ENCODE data around the gene CIB1.

DNA sequence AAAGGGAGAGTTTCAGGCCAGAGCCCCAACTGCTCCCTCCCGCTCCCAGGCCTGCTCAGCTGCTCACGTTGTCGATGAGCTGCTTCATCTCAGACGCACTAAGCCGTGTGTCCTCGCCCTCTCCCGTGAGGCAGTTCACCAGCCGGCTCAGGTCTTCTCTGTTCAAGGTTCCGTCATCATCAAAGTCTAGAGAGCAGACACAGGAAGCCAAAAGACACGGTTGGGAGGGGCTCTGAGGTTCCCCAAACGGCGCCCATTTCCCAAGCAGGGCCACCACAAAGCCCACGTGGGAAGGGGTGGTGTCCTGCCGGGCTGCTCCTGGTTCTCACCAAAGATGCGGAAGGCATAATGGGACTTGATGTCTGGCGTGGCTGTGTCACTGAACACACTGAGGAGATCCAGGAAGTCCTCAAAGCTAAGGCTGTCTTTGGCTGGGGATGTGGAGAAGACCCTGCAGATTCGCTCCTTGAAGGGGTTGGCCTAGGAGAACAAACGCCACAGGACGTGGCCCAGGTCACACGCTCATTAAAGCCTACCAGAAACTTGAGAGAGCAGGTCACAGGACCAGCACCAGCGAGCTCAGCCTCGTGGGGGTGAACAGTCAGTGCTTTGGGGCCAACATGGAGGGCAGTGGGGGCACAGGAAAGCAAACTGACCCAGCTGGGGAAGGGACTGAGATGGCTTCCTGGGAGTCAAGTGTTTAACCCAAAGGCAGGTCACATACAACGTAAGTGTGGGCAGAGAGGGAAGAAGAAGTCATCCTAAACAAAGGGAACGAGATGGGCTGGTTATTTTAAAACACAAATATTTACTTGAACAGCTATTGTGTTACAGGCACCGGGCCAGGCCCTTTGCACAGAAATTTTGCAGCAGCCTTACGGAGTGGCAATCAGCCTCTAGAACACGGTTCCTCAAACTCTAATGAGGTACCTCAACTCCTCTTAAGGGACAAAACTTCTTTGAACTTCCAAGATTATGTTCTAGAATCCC lies 2.4 kb downstream of the CIB1 start:
- TF ChIP-seq, protein P1, sequence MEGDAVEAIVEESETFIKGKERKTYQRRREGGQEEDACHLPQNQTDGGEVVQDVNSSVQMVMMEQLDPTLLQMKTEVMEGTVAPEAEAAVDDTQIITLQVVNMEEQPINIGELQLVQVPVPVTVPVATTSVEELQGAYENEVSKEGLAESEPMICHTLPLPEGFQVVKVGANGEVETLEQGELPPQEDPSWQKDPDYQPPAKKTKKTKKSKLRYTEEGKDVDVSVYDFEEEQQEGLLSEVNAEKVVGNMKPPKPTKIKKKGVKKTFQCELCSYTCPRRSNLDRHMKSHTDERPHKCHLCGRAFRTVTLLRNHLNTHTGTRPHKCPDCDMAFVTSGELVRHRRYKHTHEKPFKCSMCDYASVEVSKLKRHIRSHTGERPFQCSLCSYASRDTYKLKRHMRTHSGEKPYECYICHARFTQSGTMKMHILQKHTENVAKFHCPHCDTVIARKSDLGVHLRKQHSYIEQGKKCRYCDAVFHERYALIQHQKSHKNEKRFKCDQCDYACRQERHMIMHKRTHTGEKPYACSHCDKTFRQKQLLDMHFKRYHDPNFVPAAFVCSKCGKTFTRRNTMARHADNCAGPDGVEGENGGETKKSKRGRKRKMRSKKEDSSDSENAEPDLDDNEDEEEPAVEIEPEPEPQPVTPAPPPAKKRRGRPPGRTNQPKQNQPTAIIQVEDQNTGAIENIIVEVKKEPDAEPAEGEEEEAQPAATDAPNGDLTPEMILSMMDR (IDR thresholded peaks at IDR 0.05): no peak
- TF ChIP-seq POLR2A (IDR thresholded peaks at IDR 0.05): no peak

Data from right lobe of liver (tissue), 4 donors.